BE2C (cell line): ENCODE measurements around the gene PURB.
"Not testable (repeated sequence)": the region's sequence is repeated elsewhere in the genome, so short reads cannot be mapped to it uniquely, and the experiment has no call there.

ENCODE experiments used
- DNase-seq: peaks from one replicate; pipeline ENCODE4 v3.0.0-alpha.2; 2020
- H3K27me3 ChIP-seq: fragments of 250-450 bp; sonication (Bioruptor Pico); 2 replicates; pipeline ENCODE4 v1.5.1; 2020; ENCODE audit warnings: mild to moderate bottlenecking
- H3K36me3 ChIP-seq: fragments of 250-450 bp; sonication (Bioruptor Pico); 2 replicates; pipeline ENCODE4 v1.5.1; 2020; ENCODE audit warnings: mild to moderate bottlenecking
- H3K4me1 ChIP-seq: fragments of 250-450 bp; sonication (Bioruptor Pico); 2 replicates; pipeline ENCODE4 v1.5.1; 2020
- H3K4me3 ChIP-seq: 2 replicates; pipeline ENCODE4 v1.5.1; 2011; ENCODE audit warnings: low read depth, low read length
- H3K9me3 ChIP-seq: fragments of 250-450 bp; sonication (Bioruptor Pico); 2 replicates; pipeline ENCODE4 v1.5.1; 2020
- CTCF ChIP-seq: IDR thresholded peaks from 2 replicates; pipeline ENCODE4 v1.5.1; 2012; ENCODE audit warnings: mild to moderate bottlenecking, low read depth, low read length

PURB gene

GRCh38 chr7:44849885-44850544, 35.3 kb downstream of the PURB start:
- Histone ChIP-seq H3K27me3 (no peaks in the 10 kb centered on the region), H3K9me3 (no peaks in the 10 kb centered on the region), H3K36me3 (no peaks in the 10 kb centered on the region), H3K4me1 (no peaks in the 10 kb centered on the region), H3K4me3 (no peak overlapping the region)
- TF ChIP-seq CTCF: no peak
- DNase-seq: no peak

GRCh38 chr7:44849259-44849884, 36.0 kb downstream of the PURB start:
- Histone ChIP-seq H3K4me1 (no peaks in the 10 kb centered on the region), H3K27me3 (no peaks in the 10 kb centered on the region), H3K9me3 (no peaks in the 10 kb centered on the region), H3K4me3 (peak overlapping the region; percentile 82), H3K36me3 (no peaks in the 10 kb centered on the region)
- no peak for TF ChIP-seq CTCF
- DNase-seq: no peak

GRCh38 chr7:44847920-44848634, 37.3 kb downstream of the PURB start, which contains the start of gene H2AZ2:
H2AZ2 (minus strand) TSS chr7:44848087; CDS start chr7:44847971, 116 bp downstream.
- Histone ChIP-seq H3K27me3 (no peaks in the 10 kb centered on the region), H3K4me3 (peak within 1 kb of the TSS; percentile 94), H3K36me3 (no peaks in the 10 kb centered on the region), H3K4me1 (no peaks in the 10 kb centered on the region), H3K9me3 (no peaks in the 10 kb centered on the region)
- no peak for TF ChIP-seq CTCF
- peak; percentile 100 for DNase-seq

- H3K9me3 ChIP-seq: no peaks in the 10 kb centered on the region
- no peaks in the 10 kb centered on the region for H3K4me1 ChIP-seq
- DNase-seq: peak; percentile 91
- H3K27me3 ChIP-seq: no peaks in the 10 kb centered on the region
- peak overlapping the region; percentile 94 for H3K4me3 ChIP-seq
- peak; percentile 75 for TF ChIP-seq CTCF
- peaks cover 3% of the 10 kb centered on the region for H3K36me3 ChIP-seq
Observed at GRCh38 chr7:44847509-44847919, 37.8 kb downstream of the PURB start.

GRCh38 chr7:44846816-44847508, 38.4 kb downstream of the PURB start:
- Histone ChIP-seq H3K36me3 (peaks cover 9% of the 10 kb centered on the region), H3K4me1 (no peaks in the 10 kb centered on the region), H3K4me3 (peak overlapping the region; percentile 94), H3K27me3 (no peaks in the 10 kb centered on the region), H3K9me3 (no peaks in the 10 kb centered on the region)
- TF ChIP-seq CTCF: no peak
- DNase-seq: no peak

GRCh38 chr7:44846390-44846789, 38.9 kb downstream of the PURB start:
- H3K27me3 ChIP-seq, H3K4me1 ChIP-seq, DNase-seq, H3K9me3 ChIP-seq: not testable (repeated sequence)
- Histone ChIP-seq H3K36me3 (peaks cover 14% of the 10 kb centered on the region), H3K4me3 (peak overlapping the region; percentile 94)
